Thyroid gland (tissue), 4 donors: Measurements from ENCODE around the gene IGFBP7. TPM values are rescaled to one million over a fixed set of nuclear protein-coding genes. Genes with fewer than 3 reads are reported as not detected.

Source experiments
- DNase-seq, 2 donors: peaks; one replicate each; pipeline ENCODE4 v3.0.0-alpha.2; 2019
- H3K27ac ChIP-seq, 3 donors: fragments of 200-600 bp; sonication (generic); 1 replicate in 2 of 3; 2 replicates in 1 of 3; pipeline ENCODE4 v1.5.1; 2016 to 2019; ENCODE audit warnings: mild to moderate bottlenecking in 1 of 3, moderate library complexity in 1 of 3
- H3K27me3 ChIP-seq: fragments of 200-600 bp; sonication (generic); one replicate; pipeline ENCODE4 v1.5.1; 2019
- H3K36me3 ChIP-seq, 2 donors: fragments of 200-600 bp; sonication (generic); one replicate each; pipeline ENCODE4 v1.5.1; 2016 to 2019
- H3K4me1 ChIP-seq, 2 donors: fragments of 200-600 bp; sonication (generic); one replicate each; pipeline ENCODE4 v1.5.1; 2017 to 2019
- H3K4me3 ChIP-seq, 3 donors: fragments of 200-600 bp; sonication (generic); replicated peaks in 1 of 3; 1 replicate in 2 of 3; 2 replicates in 1 of 3; pipeline ENCODE4 v1.5.1; 2016; ENCODE audit warnings: mild to moderate bottlenecking in 1 of 3
- H3K9me3 ChIP-seq: fragments of 200-600 bp; sonication (generic); one replicate; pipeline ENCODE4 v1.5.1; 2017
- POLR2A ChIP-seq, 2 donors: fragments of 450-650 bp; IDR thresholded peaks; one replicate each; pipeline ENCODE4 v1.6.1; 2017; ENCODE audit warnings: antibody characterized with exemption in 2 of 2, mild to moderate bottlenecking in 2 of 2, moderate library complexity in 1 of 2
- WGBS, 2 donors: methylation state at CpG; one replicate each; pipeline ENCODE4 v1.1.5; 2017; 5-methylcytosine and 5-hydroxymethylcytosine counted together
- intact Hi-C: fragments of 100-400 bp; cut with DNase I; formaldehyde crosslinking; loops from one replicate; pipeline ENCODE4 v1.15.1; 2023
- total RNA-seq, 4 donors: library from RNA; depleted of rRNA; stranded (reverse); fragments of >200 nt; gene quantifications; one replicate each; pipeline ENCODE4 v1.2.3, GENCODE V29; 2016
- TF ChIP-seq, protein P1 (sequence below), 6 experiments: fragments of 200-600 bp in 3 of 6; fragments of 450-650 bp in 3 of 6; sonication (generic) in 3 of 6; IDR thresholded peaks; one replicate each; pipeline ENCODE4 v1.5.1; 2016 to 2019; ENCODE audit warnings: antibody characterized with exemption in 6 of 6, mild to moderate bottlenecking in 2 of 6, inconsistent platforms in 1 of 6, moderate library complexity in 1 of 6

The IGFBP7 gene
- total RNA-seq, 4 donors from 2014 or later = 660 to 2,581 (median 1,387) TPM

- H3K36me3 ChIP-seq = no peaks in the 10 kb centered on the region
- peak overlapping the region; percentile 76 to 81 (median 77) for H3K27ac ChIP-seq
- no peaks in the 10 kb centered on the region for H3K27me3 ChIP-seq
- DNase-seq = peak; percentile 80 to 88
- 13 to 27% methylated on average over 7 of the region's 7 CpGs for WGBS, 2 donors
- peaks cover 13 to 19% of the 10 kb centered on the region in 2 donors for H3K4me1 ChIP-seq
- intact Hi-C loops = no loop called here
- no peaks in the 10 kb centered on the region for H3K9me3 ChIP-seq
- TF ChIP-seq POLR2A (IDR thresholded peaks at IDR 0.05) = peak in 1 of 2 donors; percentile 33
- TF ChIP-seq, protein P1, sequence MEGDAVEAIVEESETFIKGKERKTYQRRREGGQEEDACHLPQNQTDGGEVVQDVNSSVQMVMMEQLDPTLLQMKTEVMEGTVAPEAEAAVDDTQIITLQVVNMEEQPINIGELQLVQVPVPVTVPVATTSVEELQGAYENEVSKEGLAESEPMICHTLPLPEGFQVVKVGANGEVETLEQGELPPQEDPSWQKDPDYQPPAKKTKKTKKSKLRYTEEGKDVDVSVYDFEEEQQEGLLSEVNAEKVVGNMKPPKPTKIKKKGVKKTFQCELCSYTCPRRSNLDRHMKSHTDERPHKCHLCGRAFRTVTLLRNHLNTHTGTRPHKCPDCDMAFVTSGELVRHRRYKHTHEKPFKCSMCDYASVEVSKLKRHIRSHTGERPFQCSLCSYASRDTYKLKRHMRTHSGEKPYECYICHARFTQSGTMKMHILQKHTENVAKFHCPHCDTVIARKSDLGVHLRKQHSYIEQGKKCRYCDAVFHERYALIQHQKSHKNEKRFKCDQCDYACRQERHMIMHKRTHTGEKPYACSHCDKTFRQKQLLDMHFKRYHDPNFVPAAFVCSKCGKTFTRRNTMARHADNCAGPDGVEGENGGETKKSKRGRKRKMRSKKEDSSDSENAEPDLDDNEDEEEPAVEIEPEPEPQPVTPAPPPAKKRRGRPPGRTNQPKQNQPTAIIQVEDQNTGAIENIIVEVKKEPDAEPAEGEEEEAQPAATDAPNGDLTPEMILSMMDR (IDR thresholded peaks at IDR 0.05) = no peak
- no peak overlapping the region for H3K4me3 ChIP-seq
Measured at GRCh38 chr4:57131849-57132742, 21.9 kb upstream of the IGFBP7 start.

DNA sequence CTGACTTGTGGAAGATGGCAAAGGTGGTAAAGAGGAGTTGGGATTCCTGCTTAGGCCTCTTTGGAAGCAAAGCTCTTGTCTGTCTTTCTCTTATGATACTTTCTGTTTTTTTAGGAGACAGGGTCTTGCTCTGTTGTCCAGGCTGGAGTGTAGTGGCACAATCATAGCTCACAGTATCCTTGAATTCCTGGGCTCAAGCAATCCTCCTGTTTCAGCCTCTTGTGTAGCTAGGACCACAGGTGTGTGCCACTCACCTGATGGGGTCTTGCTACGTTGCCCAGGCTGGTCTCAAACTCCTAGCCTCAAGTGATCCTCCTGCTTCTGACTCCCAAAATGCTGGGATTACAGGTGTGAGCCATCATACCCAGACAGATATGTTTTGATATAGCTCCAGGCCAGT, 19.3 kb upstream of the IGFBP7 start:
- TF ChIP-seq POLR2A (IDR thresholded peaks at IDR 0.05) = no peak
- TF ChIP-seq, protein P1 (IDR thresholded peaks at IDR 0.05) = no peak
- intact Hi-C loops = no loop called here
- H3K9me3 ChIP-seq = no peaks in the 10 kb centered on the region
- no peak overlapping the region for H3K27ac ChIP-seq
- H3K4me1 ChIP-seq = peaks cover 13 to 19% of the 10 kb centered on the region in 2 donors
- H3K4me3 ChIP-seq = no peak overlapping the region
- 83 to 100% methylated on average over 1 of the region's 1 CpG for WGBS, 2 donors
- DNase-seq = no peak
- H3K27me3 ChIP-seq = no peaks in the 10 kb centered on the region
- H3K36me3 ChIP-seq = no peaks in the 10 kb centered on the region

DNA sequence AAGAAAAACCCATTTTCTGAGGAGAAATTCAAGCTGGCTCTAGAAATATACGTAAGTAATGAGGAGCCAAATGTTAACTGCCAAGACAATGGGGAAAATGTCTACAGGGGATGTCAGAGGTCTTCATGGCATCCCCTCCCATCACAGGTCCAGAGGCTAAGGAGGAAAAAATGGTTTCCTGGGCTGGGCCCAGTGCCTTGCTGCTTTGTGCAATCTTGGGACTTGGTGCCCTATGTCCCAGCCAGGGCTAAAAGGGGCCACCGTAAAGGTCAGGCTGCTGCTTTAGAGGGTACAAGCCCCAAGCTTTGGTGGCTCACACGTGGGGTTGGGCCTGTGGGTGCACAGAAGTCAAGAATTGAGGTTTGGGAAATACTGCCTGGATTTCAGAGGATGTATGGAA, 17.2 kb upstream of the IGFBP7 start:
- no peak for DNase-seq
- Histone ChIP-seq H3K9me3 (no peaks in the 10 kb centered on the region), H3K27ac (no peak overlapping the region), H3K4me1 (peaks cover 8 to 10% of the 10 kb centered on the region in 2 donors), H3K27me3 (no peaks in the 10 kb centered on the region), H3K4me3 (no peak overlapping the region), H3K36me3 (no peaks in the 10 kb centered on the region)
- TF ChIP-seq, protein P1 (IDR thresholded peaks at IDR 0.05) = no peak
- no peak for TF ChIP-seq POLR2A (IDR thresholded peaks at IDR 0.05)
- 83 to 86% methylated on average over 3 of the region's 3 CpGs for whole genome bisulfite sequencing, 2 donors
- intact Hi-C loops = no loop called here

DNA sequence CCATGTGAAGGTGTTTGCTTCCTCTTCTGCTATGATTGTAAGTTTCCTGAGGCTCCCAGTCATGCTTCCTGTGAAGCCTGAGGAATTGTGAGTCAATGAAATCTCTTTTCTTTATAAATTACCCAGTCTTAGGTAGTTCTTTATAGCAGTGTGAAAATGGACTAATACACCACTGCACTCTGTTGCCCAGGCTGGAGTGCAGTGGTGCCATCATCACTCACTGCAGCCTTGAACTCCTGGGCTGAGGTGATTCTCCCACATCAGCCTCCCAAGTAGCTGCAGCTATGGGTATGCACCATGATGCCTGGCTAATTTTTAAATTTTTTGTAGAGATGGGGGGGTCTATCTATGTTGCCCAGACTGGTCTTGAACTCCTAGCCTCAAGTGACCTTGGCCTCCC, 15.8 kb upstream of the IGFBP7 start:
- intact Hi-C loops = no loop called here
- Histone ChIP-seq H3K4me3 (no peak overlapping the region), H3K36me3 (no peaks in the 10 kb centered on the region), H3K9me3 (no peaks in the 10 kb centered on the region), H3K27me3 (no peaks in the 10 kb centered on the region), H3K4me1 (no peaks in the 10 kb centered on the region), H3K27ac (no peak overlapping the region)
- TF ChIP-seq, protein P1 (IDR thresholded peaks at IDR 0.05) = no peak
- no peak for TF ChIP-seq POLR2A (IDR thresholded peaks at IDR 0.05)
- DNase-seq = no peak

GRCh38 chr4:57124145-57124544, 14.0 kb upstream of the IGFBP7 start:
- no peak for DNase-seq
- no peaks in the 10 kb centered on the region for H3K9me3 ChIP-seq
- TF ChIP-seq, protein P1 (IDR thresholded peaks at IDR 0.05) = no peak
- TF ChIP-seq POLR2A (IDR thresholded peaks at IDR 0.05) = no peak
- no peak overlapping the region for H3K27ac ChIP-seq
- no peak overlapping the region for H3K4me3 ChIP-seq
- H3K36me3 ChIP-seq = no peaks in the 10 kb centered on the region
- intact Hi-C loops = no loop called here
- no peaks in the 10 kb centered on the region for H3K27me3 ChIP-seq
- H3K4me1 ChIP-seq = peaks cover 0 to 3% of the 10 kb centered on the region in 2 donors
